K562 (cell line): ENCODE results near the gene MIEN1. TPM values are rescaled to one million over a fixed set of nuclear protein-coding genes. Genes with fewer than 3 reads are reported as not detected.

Source experiments
- E2F3 ChIP-seq: fragments of 250-450 bp; sonication (Bioruptor Pico); IDR thresholded peaks from 2 replicates; pipeline ENCODE4 v1.4.0; 2020; ENCODE audit warnings: mild to moderate bottlenecking
- HNRNPK ChIP-seq: fragments of 200-400 bp; formaldehyde crosslinking; IDR thresholded peaks from one replicate; pipeline ENCODE4 v1.6.1; 2018; ENCODE audit warnings: mild to moderate bottlenecking, low read depth, low read length; ENCODE audit not compliant: poor library complexity, severe bottlenecking
- LARP7 ChIP-seq: fragments of 450-650 bp; IDR thresholded peaks from 2 replicates; pipeline ENCODE4 v1.6.1; 2016
- NCOA1 ChIP-seq: fragments of 450-650 bp; IDR thresholded peaks from 2 replicates; pipeline ENCODE4 v1.6.1; 2016; ENCODE audit warnings: low read depth
- NFIX ChIP-seq: fragments of 250-450 bp; sonication (Bioruptor Pico); IDR thresholded peaks from 2 replicates; pipeline ENCODE4 v1.4.0; 2020; ENCODE audit warnings: low read depth, mild to moderate bottlenecking, moderate library complexity
- PPARD ChIP-seq: fragments of 250-450 bp; sonication (Bioruptor Pico); IDR thresholded peaks from 2 replicates; pipeline ENCODE4 v1.8.0; 2022; ENCODE audit warnings: inconsistent platforms, mild to moderate bottlenecking, moderate library complexity
- ZBTB7A ChIP-seq: IDR thresholded peaks from 2 replicates; pipeline ENCODE4 v1.6.1; 2011; ENCODE audit warnings: low read depth, mild to moderate bottlenecking, low read length, moderate library complexity, borderline replicate concordance; ENCODE audit not compliant: control insufficient read depth
- ZNF695 ChIP-seq: fragments of 450-650 bp; formaldehyde crosslinking; IDR thresholded peaks from 2 replicates; pipeline ENCODE4 v1.4.0; 2020; ENCODE audit warnings: mild to moderate bottlenecking, moderate library complexity
- polyA plus RNA-seq, 8 experiments: library from polyadenylated mRNA; depleted of rRNA in 4 of 8; stranded (reverse) in 5 of 8; unstranded in 3 of 8; fragments of >200 nt; fragmentation: Nextera tagmentation in 2 of 8; fragmentation: Illumina TruSeq in 1 of 8; extraction: Ambion mirVana in 2 of 8; extraction: Trizol in 1 of 8; gene quantifications; 2 replicates each; pipeline versions ENCODE4 v1.2.1 to v1.2.3, GENCODE V29; 2011 to 2014; ENCODE audit warnings: inconsistent platforms in 1 of 8, missing spikeins in 1 of 8
- total RNA-seq, 7 experiments: library from RNA; depleted of rRNA in 6 of 7; stranded (reverse); fragments of >200 nt in 6 of 7; fragmentation: Illumina TruSeq in 2 of 7; extraction: Trizol in 2 of 7; gene quantifications; 2 replicates each; pipeline versions ENCODE4 v1.2.1 to v1.2.3, GENCODE V29; 2011 to 2021; ENCODE audit warnings: low replicate concordance in 1 of 7
- TF ChIP-seq, protein P1 (sequence below), 2 experiments: fragments of 450-650 bp in 1 of 2; sonication (generic) in 1 of 2; formaldehyde crosslinking in 1 of 2; IDR thresholded peaks in 1 of 2; conservative IDR thresholded peaks in 1 of 2; 2 replicates each; pipeline versions ENCODE4 v1.6.1 to v1.8.1; 2016 to 2023; ENCODE audit warnings: mild to moderate bottlenecking in 2 of 2, moderate library complexity in 2 of 2, inconsistent platforms in 1 of 2, missing genetic modification reagents in 1 of 2
- TF ChIP-seq, protein P2 (sequence below), 3 experiments: IDR thresholded peaks in 2 of 3; conservative IDR thresholded peaks in 1 of 3; 2 replicates each; pipeline ENCODE4 v1.5.1; 2011 to 2012; ENCODE audit warnings: low read length in 3 of 3, mild to moderate bottlenecking in 3 of 3, control low read depth in 2 of 3, improper control_type of control experiment in 1 of 3, inconsistent platforms in 1 of 3, low read depth in 1 of 3, mixed read lengths in 1 of 3, moderate library complexity in 1 of 3; ENCODE audit not compliant: insufficient read depth in 2 of 3
- TF ChIP-seq, protein P3 (sequence below): fragments of 450-650 bp; conservative IDR thresholded peaks from 2 replicates; pipeline ENCODE4 v1.6.1; 2016; ENCODE audit warnings: missing genetic modification characterization, low read depth, mild to moderate bottlenecking, control low read depth, missing compliant biosample characterization
- TF ChIP-seq, protein P4 (sequence below): fragments of 450-650 bp; IDR thresholded peaks from 2 replicates; pipeline ENCODE4 v1.6.1; 2017; ENCODE audit warnings: antibody characterized with exemption, mild to moderate bottlenecking
- TF ChIP-seq, protein P5 (sequence below): fragments of 450-650 bp; formaldehyde crosslinking; IDR thresholded peaks from 2 replicates; pipeline ENCODE4 v1.4.0; 2020; ENCODE audit warnings: mild to moderate bottlenecking

MIEN1 gene
- total and polyA plus RNA-seq, 9 of the 15 experiments (the other 6 are each of a cell fraction or from before 2014, with no cell fraction given) = 61.3 to 142 (median 78.9) TPM

GRCh38 chr17:39753514-39754160, 23.3 kb upstream of the MIEN1 start (continued):
- TF ChIP-seq, protein P1, sequence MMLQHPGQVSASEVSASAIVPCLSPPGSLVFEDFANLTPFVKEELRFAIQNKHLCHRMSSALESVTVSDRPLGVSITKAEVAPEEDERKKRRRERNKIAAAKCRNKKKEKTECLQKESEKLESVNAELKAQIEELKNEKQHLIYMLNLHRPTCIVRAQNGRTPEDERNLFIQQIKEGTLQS (IDR thresholded peaks at IDR 0.05) = no peak
- TF ChIP-seq, protein P1 (CRISPR knock-in tag; conservative IDR thresholded peaks at IDR 0.05) = 0 out of 2 replicates have a peak, but pooled peaks have one; percentile 9
- TF ChIP-seq, protein P2, sequence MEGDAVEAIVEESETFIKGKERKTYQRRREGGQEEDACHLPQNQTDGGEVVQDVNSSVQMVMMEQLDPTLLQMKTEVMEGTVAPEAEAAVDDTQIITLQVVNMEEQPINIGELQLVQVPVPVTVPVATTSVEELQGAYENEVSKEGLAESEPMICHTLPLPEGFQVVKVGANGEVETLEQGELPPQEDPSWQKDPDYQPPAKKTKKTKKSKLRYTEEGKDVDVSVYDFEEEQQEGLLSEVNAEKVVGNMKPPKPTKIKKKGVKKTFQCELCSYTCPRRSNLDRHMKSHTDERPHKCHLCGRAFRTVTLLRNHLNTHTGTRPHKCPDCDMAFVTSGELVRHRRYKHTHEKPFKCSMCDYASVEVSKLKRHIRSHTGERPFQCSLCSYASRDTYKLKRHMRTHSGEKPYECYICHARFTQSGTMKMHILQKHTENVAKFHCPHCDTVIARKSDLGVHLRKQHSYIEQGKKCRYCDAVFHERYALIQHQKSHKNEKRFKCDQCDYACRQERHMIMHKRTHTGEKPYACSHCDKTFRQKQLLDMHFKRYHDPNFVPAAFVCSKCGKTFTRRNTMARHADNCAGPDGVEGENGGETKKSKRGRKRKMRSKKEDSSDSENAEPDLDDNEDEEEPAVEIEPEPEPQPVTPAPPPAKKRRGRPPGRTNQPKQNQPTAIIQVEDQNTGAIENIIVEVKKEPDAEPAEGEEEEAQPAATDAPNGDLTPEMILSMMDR (IDR thresholded peaks at IDR 0.05 in 2 of 3, conservative IDR thresholded peaks at IDR 0.05 in 1 of 3; ENCODE audit: insufficient read depth in 2 of 3, low read depth in 1 of 3, low read length in 3 of 3) = peak in 1 of 3 experiments; percentile 36; a peak in 2 of 6 replicates
- TF ChIP-seq PPARD (CRISPR knock-in tag) (no peak), ZNF695 (CRISPR knock-in tag) (no peak), ZBTB7A (peak; percentile 65; the same call in 1 of the 2 replicates), HNRNPK (no peak), NCOA1 (no peak), E2F3 (no peak; the same call in 1 of the 2 replicates), LARP7 (no peak), NFIX (no peak)
- TF ChIP-seq, protein P3, sequence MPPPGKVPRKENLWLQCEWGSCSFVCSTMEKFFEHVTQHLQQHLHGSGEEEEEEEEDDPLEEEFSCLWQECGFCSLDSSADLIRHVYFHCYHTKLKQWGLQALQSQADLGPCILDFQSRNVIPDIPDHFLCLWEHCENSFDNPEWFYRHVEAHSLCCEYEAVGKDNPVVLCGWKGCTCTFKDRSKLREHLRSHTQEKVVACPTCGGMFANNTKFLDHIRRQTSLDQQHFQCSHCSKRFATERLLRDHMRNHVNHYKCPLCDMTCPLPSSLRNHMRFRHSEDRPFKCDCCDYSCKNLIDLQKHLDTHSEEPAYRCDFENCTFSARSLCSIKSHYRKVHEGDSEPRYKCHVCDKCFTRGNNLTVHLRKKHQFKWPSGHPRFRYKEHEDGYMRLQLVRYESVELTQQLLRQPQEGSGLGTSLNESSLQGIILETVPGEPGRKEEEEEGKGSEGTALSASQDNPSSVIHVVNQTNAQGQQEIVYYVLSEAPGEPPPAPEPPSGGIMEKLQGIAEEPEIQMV (tag) = no peak
- TF ChIP-seq, protein P4, sequence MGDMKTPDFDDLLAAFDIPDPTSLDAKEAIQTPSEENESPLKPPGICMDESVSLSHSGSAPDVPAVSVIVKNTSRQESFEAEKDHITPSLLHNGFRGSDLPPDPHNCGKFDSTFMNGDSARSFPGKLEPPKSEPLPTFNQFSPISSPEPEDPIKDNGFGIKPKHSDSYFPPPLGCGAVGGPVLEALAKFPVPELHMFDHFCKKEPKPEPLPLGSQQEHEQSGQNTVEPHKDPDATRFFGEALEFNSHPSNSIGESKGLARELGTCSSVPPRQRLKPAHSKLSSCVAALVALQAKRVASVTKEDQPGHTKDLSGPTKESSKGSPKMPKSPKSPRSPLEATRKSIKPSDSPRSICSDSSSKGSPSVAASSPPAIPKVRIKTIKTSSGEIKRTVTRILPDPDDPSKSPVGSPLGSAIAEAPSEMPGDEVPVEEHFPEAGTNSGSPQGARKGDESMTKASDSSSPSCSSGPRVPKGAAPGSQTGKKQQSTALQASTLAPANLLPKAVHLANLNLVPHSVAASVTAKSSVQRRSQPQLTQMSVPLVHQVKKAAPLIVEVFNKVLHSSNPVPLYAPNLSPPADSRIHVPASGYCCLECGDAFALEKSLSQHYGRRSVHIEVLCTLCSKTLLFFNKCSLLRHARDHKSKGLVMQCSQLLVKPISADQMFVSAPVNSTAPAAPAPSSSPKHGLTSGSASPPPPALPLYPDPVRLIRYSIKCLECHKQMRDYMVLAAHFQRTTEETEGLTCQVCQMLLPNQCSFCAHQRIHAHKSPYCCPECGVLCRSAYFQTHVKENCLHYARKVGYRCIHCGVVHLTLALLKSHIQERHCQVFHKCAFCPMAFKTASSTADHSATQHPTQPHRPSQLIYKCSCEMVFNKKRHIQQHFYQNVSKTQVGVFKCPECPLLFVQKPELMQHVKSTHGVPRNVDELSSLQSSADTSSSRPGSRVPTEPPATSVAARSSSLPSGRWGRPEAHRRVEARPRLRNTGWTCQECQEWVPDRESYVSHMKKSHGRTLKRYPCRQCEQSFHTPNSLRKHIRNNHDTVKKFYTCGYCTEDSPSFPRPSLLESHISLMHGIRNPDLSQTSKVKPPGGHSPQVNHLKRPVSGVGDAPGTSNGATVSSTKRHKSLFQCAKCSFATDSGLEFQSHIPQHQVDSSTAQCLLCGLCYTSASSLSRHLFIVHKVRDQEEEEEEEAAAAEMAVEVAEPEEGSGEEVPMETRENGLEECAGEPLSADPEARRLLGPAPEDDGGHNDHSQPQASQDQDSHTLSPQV = peak; percentile 92; the same call in 1 of the 2 replicates
- TF ChIP-seq, protein P5, sequence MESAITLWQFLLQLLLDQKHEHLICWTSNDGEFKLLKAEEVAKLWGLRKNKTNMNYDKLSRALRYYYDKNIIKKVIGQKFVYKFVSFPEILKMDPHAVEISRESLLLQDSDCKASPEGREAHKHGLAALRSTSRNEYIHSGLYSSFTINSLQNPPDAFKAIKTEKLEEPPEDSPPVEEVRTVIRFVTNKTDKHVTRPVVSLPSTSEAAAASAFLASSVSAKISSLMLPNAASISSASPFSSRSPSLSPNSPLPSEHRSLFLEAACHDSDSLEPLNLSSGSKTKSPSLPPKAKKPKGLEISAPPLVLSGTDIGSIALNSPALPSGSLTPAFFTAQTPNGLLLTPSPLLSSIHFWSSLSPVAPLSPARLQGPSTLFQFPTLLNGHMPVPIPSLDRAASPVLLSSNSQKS (CRISPR knock-in tag) = no peak
